Caki2 (cell line): ENCODE results near the gene GCLC. TPM values are rescaled to one million over a fixed set of nuclear protein-coding genes. Genes with fewer than 3 reads are reported as not detected.

Source experiments
- DNase-seq: peaks from one replicate; pipeline ENCODE4 v3.0.0-alpha.2; 2015; ENCODE audit warnings: low read depth
- in situ Hi-C: cut with HindIII; loops from 2 replicates; pipeline ENCODE4 v1.10.0; 2016; ENCODE audit warnings: low sequenced_read_pairs, low pct_unique_long_range_greater_than_20kb, mixed read lengths
- total RNA-seq: library from RNA; depleted of rRNA; stranded (reverse); fragments of >200 nt; shearing (Covaris generic); gene quantifications from 2 replicates; pipeline ENCODE4 v1.2.3, GENCODE V29; 2014; ENCODE audit warnings: low replicate concordance; rRNA removed

The GCLC gene
- total RNA-seq, 1 experiment from 2014 or later = 79.2 TPM

- in situ Hi-C loops = no loop called here
- DNase-seq = no peak
Observed at GRCh38 chr6:53479871-53480270, 65.0 kb downstream of the GCLC start.

- no peak for DNase-seq
- in situ Hi-C loops = no loop called here
Observed at GRCh38 chr6:53476964-53477363, 67.9 kb downstream of the GCLC start.

- no peak for DNase-seq
- in situ Hi-C loops = no loop called here
Observed at GRCh38 chr6:53474010-53474409, 70.9 kb downstream of the GCLC start.

GRCh38 chr6:53469163-53469562 lies 75.7 kb downstream of the GCLC start:
- DNase-seq = no peak
- in situ Hi-C loops = no loop called here

- in situ Hi-C loops = no loop called here
- DNase-seq = no peak
Observed at GRCh38 chr6:53466257-53466656, 78.6 kb downstream of the GCLC start.

- in situ Hi-C loops = no loop called here
Observed at GRCh38 chr6:53465732-53466131, 79.2 kb downstream of the GCLC start.

GRCh38 chr6:53464927-53465460 lies 79.9 kb downstream of the GCLC start:
- in situ Hi-C loops = no loop called here
- no peak for DNase-seq

More at GRCh38 chr6:53465732-53466131, 79.2 kb downstream of the GCLC start:
- no peak for DNase-seq

- in situ Hi-C loops = no loop called here
- DNase-seq = no peak
Observed at GRCh38 chr6:53464483-53464882, 80.4 kb downstream of the GCLC start.

- no peak for DNase-seq
- in situ Hi-C loops = no loop called here
Observed at GRCh38 chr6:53461696-53462095, 83.2 kb downstream of the GCLC start.

GRCh38 chr6:53461041-53461656 lies 83.8 kb downstream of the GCLC start:
- in situ Hi-C loops = no loop called here
- DNase-seq = no peak

GRCh38 chr6:53458105-53458866 lies 86.6 kb downstream of the GCLC start:
- DNase-seq = no peak
- in situ Hi-C loops = no loop called here

- in situ Hi-C loops = no loop called here
- DNase-seq = no peak
Observed at GRCh38 chr6:53456809-53457208, 88.1 kb downstream of the GCLC start.

- no peak for DNase-seq
- in situ Hi-C loops = no loop called here
Observed at GRCh38 chr6:53455678-53456077, 89.2 kb downstream of the GCLC start.

- in situ Hi-C loops = no loop called here
- no peak for DNase-seq
Observed at GRCh38 chr6:53451165-53451564, 93.7 kb downstream of the GCLC start.

- no peak for DNase-seq
- in situ Hi-C loops = no loop called here
Observed at GRCh38 chr6:53447865-53448264, 97.0 kb downstream of the GCLC start.

Other genes with a start within 250 kb of the GCLC start
- 5.8 and 13.0 TPM in 2 replicates for gene ELOVL5, start 196.2 kb downstream of the GCLC start, total RNA-seq
- not detected in 2 replicates for gene KLHL31, start 120.7 kb upstream of the GCLC start, total RNA-seq
- 4.9 and 10.3 TPM in 2 replicates for gene LRRC1, start 249.9 kb upstream of the GCLC start, total RNA-seq